Activated CD4-positive, alpha-beta T cell treated with anti-CD3 and anti-CD28 coated beads, Interleukin-2, amount 50 U/mL, for 48 hours (primary cell): ENCODE data around the gene TNKS1BP1.
"Not testable (repeated sequence)": the region's sequence is repeated elsewhere in the genome, so short reads cannot be mapped to it uniquely, and the experiment has no call there.

Experiments
- DNase-seq, 2 experiments: peaks; one replicate each; pipeline ENCODE4 v3.0.0-alpha.2; 2020

Gene TNKS1BP1

DNA sequence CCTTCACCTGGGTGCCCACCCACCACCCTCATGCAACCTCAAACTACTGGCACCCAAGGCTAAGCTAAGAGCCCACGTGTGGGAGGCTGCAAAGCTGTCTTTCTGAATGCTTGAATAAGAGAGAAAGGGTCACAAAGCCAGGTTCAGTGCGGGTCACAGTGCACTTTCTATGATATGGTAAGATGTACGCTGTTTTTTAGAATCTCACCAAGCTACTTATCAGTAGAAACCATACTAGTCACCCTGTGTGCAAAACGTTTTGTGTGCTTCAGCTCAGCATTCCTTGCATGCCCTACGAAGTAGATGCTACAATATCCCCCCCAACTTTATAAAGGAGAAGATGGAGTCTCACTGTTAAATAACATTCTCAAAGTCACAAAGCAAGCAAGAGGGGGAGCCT, 28.3 kb upstream of the TNKS1BP1 start:
- no peak for DNase-seq

- peak; percentile 72 to 77 for DNase-seq
Measured at GRCh38 chr11:57349491-57350274, 24.9 kb upstream of the TNKS1BP1 start.

DNA sequence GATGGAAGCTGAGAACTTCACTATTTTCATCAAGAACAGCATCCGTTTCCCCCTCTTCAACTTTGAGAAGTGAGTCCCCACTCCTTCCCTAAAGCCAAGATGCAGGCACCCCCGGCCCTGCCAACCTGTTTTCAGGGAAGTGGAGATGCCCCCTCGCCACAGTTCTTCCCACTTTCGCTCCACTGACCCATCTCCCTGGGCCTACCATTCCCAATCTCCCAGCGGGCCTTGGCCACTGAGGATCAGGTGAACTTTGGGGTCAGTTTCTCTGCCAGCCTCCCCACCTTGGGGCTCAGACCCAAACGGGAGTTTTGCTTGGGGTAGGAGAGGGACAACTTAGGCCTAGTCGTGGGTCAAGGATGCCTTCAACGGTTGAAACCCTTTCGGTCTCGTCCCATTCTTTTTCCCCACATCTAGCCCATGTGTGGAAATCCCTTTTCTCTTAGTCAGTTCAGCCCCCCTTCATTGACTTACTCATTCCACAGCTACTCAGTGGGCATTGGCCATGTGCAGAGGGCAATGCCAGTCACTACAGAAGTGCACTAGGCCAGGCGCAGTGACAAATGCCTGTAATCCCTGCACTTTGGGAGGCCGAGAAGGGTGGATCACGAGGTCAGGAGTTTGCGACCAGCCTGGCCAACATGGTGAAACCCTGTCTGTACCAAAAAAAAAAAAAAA, 24.0 kb upstream of the TNKS1BP1 start:
- DNase-seq: no peak

GRCh38 chr11:57348052-57348451, 23.3 kb upstream of the TNKS1BP1 start:
- no peak for DNase-seq

DNA sequence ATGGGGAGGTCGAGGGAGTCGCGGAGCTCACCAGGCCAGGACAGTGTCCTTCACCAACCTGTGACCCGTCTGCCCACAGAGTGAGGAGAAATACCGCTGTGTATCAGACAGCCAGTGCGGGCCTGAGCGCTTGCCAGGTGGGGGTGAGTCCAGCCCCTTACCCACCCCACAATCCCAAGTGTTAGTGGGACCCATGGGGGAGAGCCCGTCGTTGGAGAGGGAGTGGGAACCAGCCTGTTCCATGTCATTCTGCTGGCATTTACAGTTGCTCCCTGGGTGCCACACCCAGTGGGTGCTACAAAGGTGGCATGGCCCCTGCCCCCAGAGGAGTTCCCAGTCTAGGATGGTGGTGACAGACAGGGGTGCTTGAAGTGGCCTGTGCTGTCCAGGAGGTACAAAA, 22.6 kb upstream of the TNKS1BP1 start:
- DNase-seq: no peak

- peak; percentile 71 to 77 for DNase-seq
Measured at GRCh38 chr11:57345555-57346211, 20.9 kb upstream of the TNKS1BP1 start.

GRCh38 chr11:57344826-57345225, 20.1 kb upstream of the TNKS1BP1 start:
- DNase-seq: no peak

GRCh38 chr11:57343825-57344224, 19.1 kb upstream of the TNKS1BP1 start:
- DNase-seq: no peak

DNA sequence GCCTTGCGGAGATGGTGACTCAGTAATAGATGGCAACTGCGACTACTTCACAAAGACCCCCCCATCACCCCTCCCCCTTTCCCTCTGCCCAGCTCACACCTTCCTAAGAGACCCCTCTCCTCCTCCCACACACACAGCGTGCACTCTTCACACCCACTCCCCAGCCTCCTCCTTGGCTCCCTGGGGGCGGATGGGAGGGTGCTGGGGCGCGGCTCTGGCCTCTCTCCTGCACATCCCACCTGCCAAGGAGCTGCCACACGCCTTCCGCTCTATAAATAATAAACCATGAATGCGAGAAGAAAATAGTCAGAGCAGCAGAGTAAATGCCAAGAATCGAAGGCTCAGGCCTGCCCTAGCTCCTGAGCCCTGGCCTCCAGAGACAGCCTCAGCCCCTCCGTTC, 17.9 kb upstream of the TNKS1BP1 start:
- DNase-seq: no peak

GRCh38 chr11:57341250-57341808, 16.6 kb upstream of the TNKS1BP1 start:
- DNase-seq: no peak

- DNase-seq: no peak
Measured at GRCh38 chr11:57340039-57340615, 15.4 kb upstream of the TNKS1BP1 start.

GRCh38 chr11:57339328-57339727, 14.6 kb upstream of the TNKS1BP1 start:
- DNase-seq: no peak

- no peak for DNase-seq
Measured at GRCh38 chr11:57338142-57338541, 13.4 kb upstream of the TNKS1BP1 start, which contains the start of gene P2RX3. P2RX3 (plus strand) TSS chr11:57338352; CDS start chr11:57338551, 199 bp downstream.

DNA sequence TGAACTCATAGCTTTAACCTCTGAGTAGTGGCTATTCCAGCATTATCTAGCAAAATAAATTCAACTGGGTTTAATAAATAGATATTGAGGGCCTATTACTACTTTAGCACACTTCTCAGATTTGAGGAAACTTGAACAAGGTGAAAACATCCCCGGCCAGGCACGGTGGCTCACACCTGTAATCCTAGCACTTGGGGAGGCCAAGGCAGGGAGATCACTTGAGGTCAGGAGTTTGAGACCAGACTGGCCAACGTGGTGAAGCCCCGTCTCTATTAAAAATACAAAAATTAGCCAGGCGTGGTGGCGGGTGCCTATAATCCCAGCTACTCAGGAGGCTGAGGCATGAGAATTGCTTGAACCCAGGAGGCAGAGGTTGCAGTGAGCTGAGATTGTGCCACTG, 12.1 kb upstream of the TNKS1BP1 start:
- not testable (repeated sequence) for DNase-seq

GRCh38 chr11:57336111-57336666, 11.4 kb upstream of the TNKS1BP1 start:
- peak; percentile 25 to 36 for DNase-seq

DNA sequence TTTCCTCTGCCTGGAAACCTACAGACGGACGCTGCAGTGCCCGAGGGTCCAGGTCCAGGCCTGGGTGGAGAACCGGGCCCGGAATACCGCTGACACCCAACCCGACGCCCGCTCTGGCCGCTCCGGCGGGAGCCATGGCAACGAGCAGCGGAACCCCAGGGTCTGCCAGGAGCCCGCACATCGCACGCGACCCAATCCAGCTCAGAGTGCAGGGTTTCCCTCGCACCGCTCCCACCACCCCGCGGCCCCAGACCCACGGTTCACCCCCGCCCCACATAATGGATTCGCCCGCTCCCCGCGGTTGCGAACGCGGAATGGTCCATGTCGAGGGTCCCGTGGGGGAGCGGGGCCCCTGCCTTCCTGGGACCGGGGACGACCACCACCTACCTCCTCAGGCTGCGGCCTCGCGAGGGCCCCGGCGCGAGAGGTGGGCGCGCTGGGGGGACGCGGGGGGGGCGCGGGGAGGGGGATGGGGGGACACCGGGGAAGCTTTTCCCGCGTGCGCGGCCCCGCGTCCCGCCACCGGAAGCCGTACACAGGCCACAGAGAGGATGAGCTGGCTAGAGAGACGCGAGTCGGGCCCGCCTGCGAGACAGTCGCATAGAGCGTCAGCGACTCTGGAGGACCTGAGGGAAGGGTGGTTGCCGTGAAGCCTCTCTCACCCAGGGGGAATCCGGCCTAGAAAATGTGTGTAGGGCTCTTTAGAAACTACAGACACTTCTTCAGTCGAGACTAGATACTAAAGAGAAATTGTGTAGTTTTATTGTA, 10.8 kb upstream of the TNKS1BP1 start, which contains the start of gene SSRP1:
TSS of gene SSRP1 (minus strand) at position 550 of the 768 bp plus-strand sequence. CDS start 771 bp downstream, outside the sequence.
- peak; percentile 87 to 89 for DNase-seq

- DNase-seq: no peak
Measured at GRCh38 chr11:57335023-57335342, 10.2 kb upstream of the TNKS1BP1 start.

- no peak for DNase-seq
Measured at GRCh38 chr11:57332694-57333440, 8.1 kb upstream of the TNKS1BP1 start.

- DNase-seq: no peak
Measured at GRCh38 chr11:57331720-57332119, 7.0 kb upstream of the TNKS1BP1 start.

DNA sequence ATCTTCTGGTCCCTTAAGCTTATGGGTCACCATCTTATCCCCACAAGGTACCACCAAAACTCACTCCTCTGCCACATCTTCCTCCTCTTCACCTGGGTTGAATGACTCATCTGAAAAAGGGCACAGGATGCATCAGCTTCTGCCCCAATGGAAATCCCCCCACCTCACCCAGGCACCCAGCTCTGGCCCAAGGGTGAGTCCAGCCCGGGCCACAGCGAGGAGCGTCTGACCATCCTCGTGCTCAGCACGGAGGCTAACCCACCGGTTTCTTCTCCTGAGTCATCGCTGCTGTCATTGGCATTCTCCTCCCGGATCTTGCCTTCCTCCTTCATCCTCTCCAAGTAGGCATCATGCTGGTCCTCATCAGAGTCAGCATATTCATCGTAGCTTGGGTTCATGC, 5.3 kb upstream of the TNKS1BP1 start:
- peak; percentile 18 to 26 for DNase-seq

DNA sequence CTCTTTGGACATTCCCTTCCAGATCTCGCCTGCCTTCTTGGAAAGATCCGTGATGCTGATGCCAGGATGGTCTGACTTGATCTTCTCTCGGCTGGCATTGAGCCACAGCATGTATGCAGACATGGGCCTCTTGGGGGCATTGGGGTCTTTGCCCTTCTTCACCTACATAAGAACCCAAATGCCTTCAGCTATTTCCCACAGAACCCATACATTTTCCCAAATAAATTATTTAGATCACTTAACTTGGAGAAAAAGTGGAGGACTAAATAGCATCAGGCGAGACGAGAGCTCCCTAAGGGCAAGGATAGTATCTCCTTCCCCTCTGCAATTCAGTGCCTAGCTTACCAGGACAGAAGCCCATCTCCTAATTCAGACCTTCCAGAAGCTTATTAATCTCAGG, 3.0 kb upstream of the TNKS1BP1 start:
- DNase-seq: no peak
